ENCODE data around the gene ZNF337. TPM values are rescaled to one million over a fixed set of nuclear protein-coding genes. Genes with fewer than 3 reads are reported as not detected.

The ZNF337 gene
- total and polyA plus RNA-seq, 2 of the 13 experiments (the other 11 are each of a cell fraction or from before 2014, with no cell fraction given): 17.0 to 19.6 TPM

GRCh38 chr20:25686081-25687067 is 10.3 kb downstream of the ZNF337 start (continued):
- 0 out of 2 replicates have a peak, but pooled peaks have one; percentile 33 for TF ChIP-seq FOXO4 (CRISPR knock-in tag; conservative IDR thresholded peaks at IDR 0.05)
- TF ChIP-seq, protein P1, sequence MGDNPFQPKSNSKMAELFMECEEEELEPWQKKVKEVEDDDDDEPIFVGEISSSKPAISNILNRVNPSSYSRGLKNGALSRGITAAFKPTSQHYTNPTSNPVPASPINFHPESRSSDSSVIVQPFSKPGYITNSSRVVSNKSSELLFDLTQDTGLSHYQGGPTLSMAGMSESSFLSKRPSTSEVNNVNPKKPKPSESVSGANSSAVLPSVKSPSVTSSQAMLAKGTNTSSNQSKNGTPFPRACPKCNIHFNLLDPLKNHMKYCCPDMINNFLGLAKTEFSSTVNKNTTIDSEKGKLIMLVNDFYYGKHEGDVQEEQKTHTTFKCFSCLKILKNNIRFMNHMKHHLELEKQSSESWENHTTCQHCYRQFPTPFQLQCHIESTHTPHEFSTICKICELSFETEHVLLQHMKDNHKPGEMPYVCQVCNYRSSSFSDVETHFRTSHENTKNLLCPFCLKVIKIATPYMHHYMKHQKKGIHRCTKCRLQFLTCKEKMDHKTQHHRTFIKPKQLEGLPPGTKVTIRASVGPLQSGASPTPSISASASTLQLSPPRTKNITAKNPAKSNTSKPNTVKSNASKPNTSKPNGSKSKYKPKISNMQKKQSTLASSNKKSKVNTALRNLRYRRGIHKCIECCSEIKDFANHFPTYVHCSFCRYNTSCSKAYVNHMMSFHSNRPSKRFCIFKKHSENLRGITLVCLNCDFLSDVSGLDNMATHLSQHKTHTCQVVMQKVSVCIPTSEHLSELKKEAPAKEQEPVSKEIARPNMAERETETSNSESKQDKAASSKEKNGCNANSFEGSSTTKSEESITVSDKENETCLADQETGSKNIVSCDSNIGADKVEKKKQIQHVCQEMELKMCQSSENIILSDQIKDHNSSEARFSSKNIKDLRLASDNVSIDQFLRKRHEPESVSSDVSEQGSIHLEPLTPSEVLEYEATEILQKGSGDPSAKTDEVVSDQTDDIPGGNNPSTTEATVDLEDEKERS (CRISPR knock-in tag; IDR thresholded peaks at IDR 0.05): no peak
- TF ChIP-seq HNF4G (IDR thresholded peaks at IDR 0.05; ENCODE audit: borderline replicate concordance, low read depth, low read length): no peak
- no peak for TF ChIP-seq HNF4G (CRISPR knock-in tag; IDR thresholded peaks at IDR 0.05; ENCODE audit: borderline replicate concordance, low read depth)
- TF ChIP-seq LRRFIP1 (CRISPR knock-in tag; conservative IDR thresholded peaks at IDR 0.05): no peak
- TF ChIP-seq RXRA (CRISPR knock-in tag; IDR thresholded peaks at IDR 0.05): peak; percentile 11; the same call in 1 of the 2 replicates
- TF ChIP-seq ZNF766 (CRISPR knock-in tag; IDR thresholded peaks at IDR 0.05; ENCODE audit: borderline replicate concordance): 0 out of 2 replicates have a peak, but pooled peaks have one; percentile 26
- TF ChIP-seq, protein P2, sequence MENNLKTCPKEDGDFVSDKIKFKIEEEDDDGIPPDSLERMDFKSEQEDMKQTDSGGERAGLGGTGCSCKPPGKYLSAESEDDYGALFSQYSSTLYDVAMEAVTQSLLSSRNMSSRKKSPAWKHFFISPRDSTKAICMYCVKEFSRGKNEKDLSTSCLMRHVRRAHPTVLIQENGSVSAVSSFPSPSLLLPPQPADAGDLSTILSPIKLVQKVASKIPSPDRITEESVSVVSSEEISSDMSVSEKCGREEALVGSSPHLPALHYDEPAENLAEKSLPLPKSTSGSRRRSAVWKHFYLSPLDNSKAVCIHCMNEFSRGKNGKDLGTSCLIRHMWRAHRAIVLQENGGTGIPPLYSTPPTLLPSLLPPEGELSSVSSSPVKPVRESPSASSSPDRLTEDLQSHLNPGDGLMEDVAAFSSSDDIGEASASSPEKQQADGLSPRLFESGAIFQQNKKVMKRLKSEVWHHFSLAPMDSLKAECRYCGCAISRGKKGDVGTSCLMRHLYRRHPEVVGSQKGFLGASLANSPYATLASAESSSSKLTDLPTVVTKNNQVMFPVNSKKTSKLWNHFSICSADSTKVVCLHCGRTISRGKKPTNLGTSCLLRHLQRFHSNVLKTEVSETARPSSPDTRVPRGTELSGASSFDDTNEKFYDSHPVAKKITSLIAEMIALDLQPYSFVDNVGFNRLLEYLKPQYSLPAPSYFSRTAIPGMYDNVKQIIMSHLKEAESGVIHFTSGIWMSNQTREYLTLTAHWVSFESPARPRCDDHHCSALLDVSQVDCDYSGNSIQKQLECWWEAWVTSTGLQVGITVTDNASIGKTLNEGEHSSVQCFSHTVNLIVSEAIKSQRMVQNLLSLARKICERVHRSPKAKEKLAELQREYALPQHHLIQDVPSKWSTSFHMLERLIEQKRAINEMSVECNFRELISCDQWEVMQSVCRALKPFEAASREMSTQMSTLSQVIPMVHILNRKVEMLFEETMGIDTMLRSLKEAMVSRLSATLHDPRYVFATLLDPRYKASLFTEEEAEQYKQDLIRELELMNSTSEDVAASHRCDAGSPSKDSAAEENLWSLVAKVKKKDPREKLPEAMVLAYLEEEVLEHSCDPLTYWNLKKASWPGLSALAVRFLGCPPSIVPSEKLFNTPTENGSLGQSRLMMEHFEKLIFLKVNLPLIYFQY (CRISPR knock-in tag; IDR thresholded peaks at IDR 0.05; ENCODE audit: borderline replicate concordance): no peak
- peak; percentile 17; the same call in 1 of the 2 replicates for TF ChIP-seq POLR2AphosphoS5 (IDR thresholded peaks at IDR 0.05; ENCODE audit: low read depth, low read length)
- TF ChIP-seq HES4 (CRISPR knock-in tag; IDR thresholded peaks at IDR 0.05; ENCODE audit: borderline replicate concordance): peak; percentile 30; the same call in 1 of the 2 replicates
- TF ChIP-seq POLR2G (IDR thresholded peaks at IDR 0.05; ENCODE audit: low read depth, low read length): peak; percentile 33; the same call in 1 of the 2 replicates
